ENCODE results near the gene RARA.

GRCh38 chr17:40333781-40334448 is 24.9 kb downstream of the RARA start:
- TF ChIP-seq POLR2A (IDR thresholded peaks at IDR 0.05) (no peak), CTCF (IDR thresholded peaks at IDR 0.05) (no peak), POLR2AphosphoS5 (IDR thresholded peaks at IDR 0.05) (no peak), EP300 (IDR thresholded peaks at IDR 0.05) (no peak)

Measured in gastroesophageal sphincter (tissue), 3 donors.